ENCODE results near the gene AFF2.

Gene AFF2

DNA sequence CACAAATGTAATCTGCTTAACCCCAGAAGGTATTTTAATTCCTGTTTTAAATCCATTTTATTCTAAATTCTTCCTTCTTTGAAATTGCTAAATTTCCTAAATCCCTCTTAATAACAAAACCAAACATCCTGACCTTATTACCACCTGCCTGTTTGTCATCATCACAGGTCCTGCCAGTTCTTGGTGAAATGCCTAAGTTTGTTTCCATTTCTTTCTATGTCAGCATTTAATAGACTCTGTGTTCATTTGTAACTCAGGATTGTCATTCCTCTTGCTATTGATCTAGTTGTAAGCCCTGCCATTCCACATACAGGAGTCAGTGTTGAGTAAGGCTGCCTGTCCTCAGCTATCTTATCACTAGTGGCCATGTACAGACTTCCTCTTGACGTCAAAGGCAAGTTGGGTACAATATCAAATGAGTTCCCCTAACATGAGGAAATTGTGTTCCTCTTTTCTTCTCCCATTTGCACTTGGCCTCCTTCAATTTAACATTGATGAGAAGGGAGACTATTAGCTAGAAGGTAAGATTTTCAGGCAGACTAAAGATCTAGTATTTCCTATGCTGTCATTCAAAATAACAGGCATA is 440.1 kb downstream of the AFF2 start:
- no peak for DNase-seq

DNA sequence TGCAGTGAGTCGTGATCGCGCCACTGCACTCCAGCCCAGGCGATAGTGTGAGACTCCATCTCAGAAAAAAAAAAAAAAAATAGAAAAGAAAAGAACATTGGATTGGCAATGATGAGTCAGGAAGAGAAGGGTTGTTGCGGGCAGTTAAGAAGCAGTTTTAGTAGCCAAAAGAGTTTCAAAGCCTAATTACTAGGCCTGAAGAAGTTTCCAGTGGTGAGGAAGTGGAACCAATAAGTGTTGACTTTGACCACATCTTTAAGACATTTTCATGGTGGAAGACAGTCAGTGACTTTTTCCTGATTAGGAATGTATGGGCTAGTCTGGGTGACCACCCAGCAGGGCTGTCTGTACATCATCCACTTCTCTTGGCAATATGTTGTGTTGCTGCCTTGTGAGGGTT is 442.3 kb downstream of the AFF2 start:
- DNase-seq = no peak

DNA sequence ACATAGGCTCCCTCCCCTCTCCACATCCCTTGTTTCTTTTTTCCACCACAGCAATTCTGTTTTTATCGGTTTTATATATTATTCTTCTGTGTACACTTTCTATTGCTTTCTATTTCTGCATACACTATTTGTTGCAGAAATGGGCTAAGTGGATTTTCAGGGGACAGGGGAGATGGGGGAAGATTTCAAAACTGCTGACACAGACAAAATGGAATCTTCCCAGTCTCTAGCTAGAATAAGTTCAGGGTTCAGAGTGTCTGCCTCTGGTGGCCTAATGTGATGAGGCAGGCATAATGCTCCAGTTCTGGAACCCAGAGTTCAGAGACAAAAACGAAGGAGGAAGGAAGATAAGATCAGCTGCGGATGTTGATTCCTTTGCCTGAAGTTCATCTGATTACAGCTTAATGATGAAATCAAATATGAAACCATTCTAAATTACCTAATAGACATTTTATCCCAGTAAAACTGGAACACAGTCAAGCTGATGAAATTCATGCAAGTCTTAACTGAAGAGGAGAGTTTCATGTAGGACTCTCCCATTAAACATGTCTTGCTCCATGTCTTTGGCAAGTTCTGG is 447.1 kb downstream of the AFF2 start:
- DNase-seq = no peak

DNA sequence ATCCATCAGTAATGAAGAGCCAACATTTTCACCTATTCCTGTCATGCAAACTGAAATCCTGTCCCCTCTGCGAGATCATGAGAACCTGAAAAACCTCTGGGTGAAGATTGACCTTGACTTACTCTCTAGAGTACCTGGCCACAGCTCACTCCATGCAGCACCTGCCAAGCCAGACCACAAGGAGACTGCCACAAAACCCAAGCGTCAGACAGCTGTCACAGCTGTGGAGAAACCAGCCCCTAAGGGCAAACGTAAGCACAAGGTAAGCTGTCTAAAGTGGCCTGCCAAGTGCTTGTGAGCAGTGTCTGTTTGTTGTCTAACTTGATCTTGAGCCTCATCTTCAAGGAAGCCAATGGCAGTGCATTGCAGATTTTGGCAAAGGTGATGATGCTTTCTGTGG is 455.9 kb downstream of the AFF2 start:
- no peak for DNase-seq

DNA sequence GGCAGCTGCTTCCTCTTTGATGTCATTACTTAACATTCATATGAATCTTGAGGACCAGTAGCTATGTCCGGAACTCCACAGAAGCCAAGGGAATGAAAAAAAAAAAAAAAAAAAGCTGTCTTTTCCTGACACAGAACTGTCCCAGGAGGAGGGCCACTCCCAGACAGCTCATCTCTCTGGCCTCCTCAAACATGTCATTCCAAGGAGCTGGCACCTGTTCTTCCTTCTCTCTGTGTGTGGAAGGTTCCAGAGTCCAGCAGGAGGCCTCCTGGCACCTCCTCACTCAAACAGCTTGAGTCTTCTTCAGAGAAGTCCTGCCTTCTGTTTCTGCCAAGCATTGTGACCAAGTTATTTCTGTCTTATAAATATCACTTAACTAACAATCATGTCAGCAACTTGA is 458.5 kb downstream of the AFF2 start:
- no peak for DNase-seq

DNA sequence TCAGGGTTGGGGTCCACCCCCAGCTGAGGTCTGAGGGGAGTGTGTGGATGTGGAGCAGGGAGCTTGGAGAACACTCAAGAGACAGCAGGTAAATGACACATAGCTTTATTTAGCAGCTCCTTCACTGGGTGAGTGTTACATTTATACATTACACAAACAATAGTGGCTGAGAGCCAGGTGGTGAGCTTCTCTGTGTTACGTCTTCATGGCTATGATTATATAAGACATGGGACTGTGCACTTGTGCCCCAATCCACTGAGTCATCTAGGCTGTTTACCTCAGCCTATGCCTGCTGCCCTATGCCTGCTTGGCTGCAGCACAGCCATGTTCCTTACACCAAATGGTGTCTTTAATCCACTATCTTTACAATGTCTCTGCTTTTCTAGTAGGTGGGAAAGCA is 459.6 kb downstream of the AFF2 start:
- no peak for DNase-seq

DNA sequence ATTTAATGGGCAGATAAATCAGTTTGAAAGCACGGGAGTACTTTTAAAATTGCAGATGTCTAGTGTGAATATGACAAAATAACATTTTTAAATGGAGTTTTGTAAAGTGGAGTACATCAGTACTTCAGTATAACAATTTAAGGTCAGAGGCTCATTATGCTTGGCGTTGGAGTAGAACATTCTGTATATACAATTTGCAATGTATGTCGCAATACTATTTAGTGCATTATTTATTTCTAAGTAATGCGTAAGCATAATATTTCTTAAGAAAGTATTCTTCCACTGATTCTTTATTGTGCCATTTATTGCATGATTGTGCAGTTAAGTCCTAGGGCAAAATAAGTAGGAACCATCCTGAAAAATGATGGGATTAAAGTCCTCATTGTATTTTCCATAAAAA is 461.6 kb downstream of the AFF2 start:
- DNase-seq = no peak

DNA sequence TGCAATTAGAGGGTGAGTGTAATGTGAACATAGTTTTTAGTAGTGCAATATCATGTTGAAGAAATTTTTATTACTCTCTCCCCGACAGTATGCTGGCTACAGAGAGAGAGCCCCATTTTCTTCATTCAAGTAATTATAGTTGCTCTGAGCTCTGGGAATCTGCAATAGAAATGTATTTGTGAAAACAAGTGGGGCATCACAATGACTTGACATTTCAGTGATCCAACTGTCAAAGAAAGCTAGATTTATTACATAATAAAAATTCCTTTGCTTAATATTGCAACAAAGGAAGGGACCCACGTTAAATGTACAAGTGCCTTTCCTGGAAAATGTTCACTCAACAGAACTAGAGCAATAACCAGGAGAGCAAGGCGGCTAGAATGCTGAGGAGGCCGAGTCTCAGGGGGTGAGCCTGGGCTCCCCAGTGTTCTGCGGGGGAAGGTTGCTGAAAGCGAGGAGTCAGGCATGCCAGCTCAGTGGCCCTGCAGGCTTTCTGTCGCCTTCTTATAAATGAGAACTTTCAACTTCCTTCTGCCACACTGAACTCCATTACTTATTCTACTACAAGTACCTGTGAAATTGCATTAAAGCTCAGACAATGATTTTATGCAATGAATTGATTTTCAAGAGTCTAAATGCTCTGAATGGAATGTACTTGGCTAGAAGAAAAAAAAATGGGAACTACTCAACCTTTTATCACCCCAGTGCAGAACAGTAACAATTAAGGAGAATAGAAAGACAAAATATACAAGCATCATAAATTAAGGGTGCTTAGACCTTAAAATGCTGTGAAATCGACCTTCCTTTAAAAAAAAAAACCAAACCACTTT is 476.4 kb downstream of the AFF2 start:
- no peak for DNase-seq

DNA sequence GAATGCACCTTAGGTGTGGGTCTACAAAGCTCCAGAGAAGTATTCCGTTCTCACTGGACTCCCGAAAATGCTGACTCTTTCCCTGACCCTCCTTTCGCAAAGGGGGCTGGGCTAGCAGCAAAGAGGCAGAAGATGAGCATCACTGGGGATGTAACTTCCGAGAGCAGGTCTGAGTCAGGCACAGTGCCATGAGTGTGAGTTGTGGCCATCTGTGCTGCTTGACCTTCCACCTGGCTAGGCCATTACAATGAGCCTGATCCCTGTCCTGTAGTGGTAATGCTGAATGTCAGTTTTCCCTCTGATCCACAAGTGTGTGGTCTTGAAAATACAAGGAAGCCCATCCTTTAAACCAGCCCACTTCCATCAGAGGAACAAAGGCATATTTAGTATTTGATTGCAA is 479.4 kb downstream of the AFF2 start:
- DNase-seq = no peak

DNA sequence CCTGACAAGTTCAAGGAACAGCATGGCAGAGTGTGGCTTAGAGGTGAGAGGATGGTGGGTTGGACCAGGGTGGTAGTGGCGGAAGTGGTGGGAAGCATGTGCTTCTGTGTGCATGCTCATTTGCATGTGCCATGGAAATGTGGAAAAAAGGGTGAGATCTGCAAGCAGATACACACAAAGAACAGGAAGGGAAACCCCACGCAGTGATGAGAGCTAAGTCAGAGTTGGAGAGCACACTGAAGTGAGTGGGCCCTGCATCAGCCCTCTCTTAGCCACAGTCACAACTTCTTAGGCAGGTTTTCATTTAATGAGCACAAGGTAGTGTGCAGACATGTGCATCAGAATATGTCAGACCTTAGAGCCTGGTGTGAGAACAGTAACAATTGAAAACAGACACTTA is 483.8 kb downstream of the AFF2 start:
- DNase-seq = no peak

DNA sequence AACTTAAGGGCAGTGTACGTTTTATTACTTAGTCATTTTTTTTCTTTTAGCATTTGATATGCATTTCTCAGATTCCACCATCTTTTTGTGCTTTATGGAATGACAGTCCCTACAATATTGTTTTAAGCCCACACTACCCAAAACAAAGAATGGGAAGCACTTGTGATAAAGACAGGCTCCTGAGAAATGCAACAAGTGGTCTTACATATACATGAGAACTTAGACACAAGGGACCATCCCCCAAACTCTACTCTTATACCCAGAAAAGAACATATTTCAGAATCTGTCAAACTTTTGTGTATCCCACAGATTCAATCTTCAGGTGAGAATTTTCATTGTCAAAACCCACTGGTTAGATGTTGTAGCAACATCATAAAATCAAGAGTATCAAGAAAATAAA is 491.1 kb downstream of the AFF2 start:
- DNase-seq = no peak

DNA sequence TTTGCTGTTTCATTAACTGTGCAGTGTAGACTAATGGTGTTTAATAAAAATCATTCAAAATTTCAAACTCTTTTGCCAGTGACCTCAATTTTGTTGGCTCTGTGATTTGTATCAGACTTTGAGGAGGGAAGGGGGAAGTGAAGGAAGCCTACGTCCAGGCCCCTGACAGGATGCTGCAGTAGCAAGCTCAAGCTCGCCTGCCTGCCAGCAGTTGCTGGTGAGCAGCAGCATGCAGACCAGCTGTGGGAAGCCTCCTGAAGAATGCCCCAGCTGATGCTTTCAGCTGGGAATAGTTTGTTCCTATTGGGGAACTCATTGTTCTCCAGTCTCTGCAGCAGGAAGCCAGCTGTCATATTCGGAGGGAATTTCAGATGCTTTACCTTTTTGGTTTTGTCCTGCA is 495.2 kb downstream of the AFF2 start:
- DNase-seq = no peak

DNA sequence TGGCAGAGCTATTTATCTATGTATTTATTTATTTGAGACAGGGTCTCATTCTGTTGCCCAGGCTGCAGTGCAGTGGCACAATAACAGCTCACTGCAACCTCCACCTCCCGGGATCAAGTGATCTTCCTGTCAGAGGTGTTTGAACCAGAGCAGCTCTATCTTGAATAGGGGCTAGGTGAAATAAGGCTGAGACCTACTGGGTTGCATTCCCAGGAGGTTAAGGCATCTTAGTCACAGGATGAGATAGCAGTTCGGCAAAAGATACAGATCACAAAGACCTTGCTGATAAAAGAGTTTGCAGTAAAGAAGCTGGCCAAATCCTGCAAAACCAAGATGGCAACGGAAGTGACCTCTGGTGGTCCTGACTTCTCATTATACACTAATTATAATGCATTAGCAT is 501.9 kb downstream of the AFF2 start:
- no peak for DNase-seq

DNA sequence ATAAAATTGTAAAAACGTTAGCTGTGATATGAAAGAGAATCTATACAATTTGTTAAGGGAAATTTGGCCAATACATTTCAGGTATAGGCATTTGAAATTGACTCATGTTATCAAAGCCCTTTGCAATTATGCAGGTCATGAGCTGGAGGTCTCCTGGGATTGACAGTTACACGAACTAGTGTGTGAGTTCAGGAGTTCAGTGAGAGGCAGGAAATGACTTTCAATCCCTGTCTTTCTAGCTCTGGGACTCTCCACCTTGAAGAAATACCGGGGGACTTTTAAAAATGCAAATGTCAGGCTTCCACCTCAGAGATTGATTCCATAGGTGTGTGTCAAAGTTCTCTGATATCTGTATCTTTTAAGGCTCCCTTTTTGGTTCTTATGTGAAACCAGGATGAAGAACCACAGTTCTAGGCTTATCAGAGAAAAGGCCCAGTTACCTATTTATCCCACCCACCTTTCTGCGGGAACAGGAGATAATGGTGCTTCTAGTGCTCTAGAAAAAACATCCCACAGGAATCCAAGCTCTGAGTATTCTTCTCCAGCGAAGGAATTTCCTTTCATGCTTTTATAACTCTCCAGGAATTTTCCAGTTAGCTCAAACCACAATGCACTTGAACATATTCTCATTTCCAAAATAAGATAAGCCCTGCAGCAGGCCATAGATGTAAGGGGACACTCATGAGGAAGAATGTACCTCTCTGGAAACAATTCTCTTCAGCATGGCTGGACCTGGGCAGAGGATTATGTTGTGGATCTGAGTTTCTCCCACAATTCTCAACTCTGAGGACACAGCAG is 503.6 kb downstream of the AFF2 start:
- DNase-seq = no peak

DNA sequence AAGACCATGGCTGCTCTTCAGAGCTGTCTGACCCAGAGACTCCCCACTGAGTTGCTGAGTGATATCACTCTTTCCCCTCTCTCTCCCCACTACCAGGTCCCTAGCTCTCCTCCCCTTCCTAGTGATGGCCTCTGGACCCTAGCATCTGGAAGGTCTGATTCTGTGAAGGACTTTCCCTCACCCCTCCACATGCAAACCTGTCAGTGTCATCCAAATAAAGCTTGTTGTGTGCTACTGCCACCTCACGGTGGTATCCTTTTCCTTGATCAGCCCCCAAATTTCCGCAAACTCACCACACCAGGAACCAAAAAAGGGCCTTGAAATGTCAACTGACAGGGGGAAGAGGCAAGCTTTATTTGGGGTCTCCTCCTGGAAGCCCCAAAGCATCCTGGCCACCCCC is 504.5 kb downstream of the AFF2 start:
- no peak for DNase-seq

DNA sequence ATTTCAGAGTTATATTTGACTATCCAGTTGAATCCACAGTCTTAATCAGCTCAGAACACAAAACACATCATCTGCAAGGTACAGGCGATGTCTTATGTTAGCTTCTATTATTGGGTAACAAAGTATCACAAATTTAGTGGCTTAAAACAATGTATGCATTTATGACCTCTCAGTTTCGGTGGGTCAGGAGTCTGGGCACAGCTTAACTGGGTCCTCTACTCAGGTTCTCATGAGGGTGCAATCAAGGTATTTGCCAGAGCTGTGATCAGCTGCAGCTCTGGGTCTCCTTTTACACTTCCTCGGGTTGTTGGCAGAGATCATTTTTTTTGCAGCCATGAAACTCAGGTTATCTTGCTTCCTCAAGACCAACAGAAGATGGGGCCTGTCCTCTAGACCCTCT is 505.8 kb downstream of the AFF2 start:
- DNase-seq = no peak

DNA sequence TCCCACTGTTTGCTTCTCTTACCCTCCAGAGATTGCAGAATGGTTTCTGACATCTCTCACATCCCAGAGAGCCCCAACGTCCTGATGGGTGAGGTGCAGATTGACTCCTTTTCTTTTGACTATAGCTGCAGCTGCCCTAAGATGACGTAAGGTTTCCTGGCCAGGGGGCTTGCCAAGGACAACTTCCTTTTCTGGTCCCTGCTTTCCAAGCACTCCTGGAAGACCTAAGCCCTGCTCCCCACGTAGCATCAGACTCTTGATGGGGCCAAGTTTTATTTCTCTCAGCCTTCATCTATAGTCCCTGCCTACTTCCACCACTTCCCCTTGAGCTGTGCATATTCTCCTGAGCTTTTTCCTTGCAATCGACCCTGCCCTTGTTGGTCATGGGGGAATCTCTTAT is 507.0 kb downstream of the AFF2 start:
- DNase-seq = no peak

DNA sequence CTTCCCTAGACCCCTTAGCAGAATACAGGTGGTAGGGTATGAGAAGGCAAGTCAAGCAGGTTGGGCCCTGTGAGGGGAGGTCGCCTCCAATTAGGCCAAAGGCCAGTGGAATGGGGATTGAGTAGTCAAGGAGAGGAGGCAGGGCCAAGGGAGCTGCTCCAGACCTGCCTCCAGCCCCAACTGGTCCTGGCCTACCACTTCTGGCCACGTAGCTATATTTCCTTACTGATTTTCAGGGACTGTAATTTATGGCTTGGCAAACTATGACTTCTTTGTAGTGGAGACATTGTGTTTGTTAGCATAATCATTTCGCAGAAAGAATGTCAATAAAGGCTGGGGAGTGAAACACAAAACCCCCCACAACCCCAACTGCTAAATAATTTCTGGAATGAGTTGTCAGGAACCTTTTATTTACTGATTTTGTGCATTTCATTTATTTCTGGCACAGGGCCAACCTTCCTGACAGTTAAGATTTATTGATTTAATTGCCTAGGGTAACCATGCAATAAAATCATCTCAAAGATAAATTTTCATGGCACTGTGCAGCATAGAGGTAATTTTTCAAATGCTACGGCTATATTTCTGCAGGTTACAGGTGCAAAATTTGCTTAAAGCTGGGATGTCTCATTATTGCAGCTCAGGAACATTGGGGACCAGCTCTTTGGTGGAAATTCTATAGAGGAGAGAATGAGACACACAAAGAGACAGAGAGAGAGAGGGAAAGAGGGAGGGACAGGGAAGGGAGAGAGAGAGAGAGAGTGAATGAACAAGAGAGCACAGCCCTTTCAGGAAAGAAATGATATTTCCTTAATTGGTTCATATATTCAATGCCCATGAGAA is 509.8 kb downstream of the AFF2 start:
- peak; percentile 16 for DNase-seq

DNA sequence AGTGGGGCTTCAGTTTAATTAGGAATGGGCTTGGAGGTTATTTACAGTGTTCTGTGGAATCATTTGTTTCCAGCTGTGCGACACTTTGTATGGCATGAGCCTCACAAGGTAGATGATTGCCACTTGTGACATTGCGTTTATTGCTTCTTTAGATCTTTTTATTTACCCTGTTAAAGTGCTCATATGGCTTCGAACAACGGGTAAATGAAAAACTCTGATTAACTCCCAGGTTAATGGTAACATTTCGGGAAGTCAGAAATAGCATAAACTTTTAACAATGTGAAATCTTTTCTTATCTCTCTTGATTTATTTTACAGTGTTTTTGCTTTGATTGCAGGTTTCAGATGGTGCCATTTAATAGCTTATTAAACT is 510.4 kb downstream of the AFF2 start:
- DNase-seq = no peak

DNA sequence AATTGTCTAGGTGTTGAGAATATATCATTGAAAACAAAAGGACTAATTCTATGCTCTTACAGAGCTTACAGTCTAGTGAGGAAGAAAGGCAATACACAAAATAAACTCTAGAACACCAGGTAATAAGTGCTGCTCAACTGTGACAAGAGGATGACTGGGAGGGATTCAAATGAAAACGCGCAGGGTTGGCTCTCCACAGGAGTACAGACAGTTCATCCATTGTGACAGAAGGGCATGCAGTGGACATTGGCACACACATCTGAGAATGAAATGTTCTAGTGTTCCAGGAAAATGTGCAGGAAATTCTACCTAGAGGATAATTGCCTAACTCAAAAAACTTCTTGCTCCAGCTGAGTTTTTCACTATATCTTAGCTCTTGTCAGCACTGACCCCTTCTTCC is 512.7 kb downstream of the AFF2 start:
- DNase-seq = no peak

DNA sequence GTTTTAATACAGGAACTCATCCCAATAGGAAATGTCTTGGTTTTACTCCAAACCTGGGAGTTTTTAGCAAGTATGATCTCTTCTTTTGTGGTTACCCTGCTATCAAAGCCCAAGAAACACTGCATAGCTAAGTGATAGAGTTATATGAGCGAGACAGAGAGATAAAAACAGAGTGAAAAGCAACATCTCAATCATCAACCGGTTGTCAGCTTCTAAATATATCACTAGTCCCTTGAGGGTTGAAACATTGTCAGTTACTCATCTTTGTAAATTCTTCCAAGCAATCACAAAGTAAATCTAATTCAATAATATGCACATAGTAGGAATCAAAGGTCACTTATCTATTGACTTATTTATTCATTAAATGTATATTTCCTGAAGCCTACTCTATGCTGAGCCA is 520.7 kb downstream of the AFF2 start:
- no peak for DNase-seq

DNA sequence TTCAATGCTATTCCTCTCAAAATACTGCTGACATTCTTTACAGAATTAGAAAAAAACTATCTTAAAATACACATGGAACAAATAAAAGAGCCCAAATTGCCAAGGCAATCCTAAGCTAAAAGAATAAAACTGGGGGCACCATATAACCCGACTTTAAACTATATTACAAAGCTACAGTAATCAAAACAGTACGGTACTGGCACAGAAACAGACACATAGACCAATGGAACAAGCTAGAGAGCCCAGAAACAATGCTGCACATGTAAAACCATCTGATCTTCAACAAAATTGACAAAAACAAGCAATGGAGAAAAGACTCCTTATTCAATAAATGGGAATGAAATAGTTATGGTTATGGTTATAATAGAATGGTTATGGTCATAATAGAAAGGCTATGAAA is 522.1 kb downstream of the AFF2 start:
- DNase-seq = no peak

DNA sequence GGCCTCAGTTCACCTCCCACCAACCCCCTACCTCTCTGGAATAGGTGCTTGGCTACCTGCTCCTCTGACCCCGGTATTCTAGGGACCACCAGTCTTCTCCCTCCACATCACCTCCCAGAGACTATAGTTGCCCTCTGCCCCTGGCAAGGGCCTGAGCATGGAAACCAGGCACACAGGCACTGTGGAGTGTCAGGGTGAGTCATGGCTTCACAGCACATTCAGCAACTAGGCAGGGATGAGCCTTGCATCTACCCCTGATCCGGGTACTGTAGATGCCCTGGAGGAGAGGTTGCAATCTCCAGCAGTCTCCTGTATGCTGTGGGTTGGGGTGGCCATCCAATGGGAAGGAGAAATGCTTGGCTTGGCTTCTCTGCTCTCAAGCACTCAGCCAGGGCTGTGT is 532.0 kb downstream of the AFF2 start:
- DNase-seq = no peak
